Measurements from ENCODE around the gene NUCB1.

Gene NUCB1

DNA sequence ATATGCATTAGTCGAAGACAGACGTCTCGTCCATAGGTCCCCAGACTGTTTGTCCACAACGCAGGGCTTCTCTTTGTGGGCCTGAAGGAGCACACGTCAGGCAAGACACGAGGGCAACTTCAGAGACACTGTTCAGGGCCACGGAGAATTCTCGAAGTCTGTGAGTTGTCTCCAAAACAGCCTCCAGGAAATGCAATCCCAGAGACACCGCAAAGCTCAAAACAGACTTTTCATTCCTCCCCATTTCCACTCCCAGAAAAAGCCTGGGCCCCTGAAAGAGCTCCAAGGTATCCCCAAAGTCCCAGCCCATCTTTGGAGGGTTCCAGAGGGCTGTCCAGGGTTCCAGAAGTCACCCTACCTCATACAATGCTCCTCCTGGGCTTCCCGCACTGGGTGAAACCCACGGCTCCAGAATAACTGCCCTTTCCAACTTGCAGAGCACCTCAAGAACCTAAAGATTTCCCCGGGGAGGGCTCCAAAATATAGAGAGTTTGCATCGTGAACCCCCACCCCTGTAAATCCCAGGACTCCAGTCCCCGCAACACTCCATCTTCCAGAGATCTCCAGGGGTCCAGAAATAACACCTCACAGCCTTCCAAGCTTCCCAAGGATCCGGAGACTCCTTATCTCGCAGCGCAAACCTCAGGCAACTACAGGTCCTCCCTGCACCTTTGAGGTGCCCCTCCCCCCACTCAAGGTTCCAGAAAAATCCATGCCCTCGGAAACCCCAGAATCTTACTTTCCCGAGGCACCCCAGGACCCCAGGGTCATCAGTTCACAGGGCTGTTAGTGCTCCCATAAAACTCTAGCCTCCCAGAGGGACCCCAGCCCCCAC lies 64.3 kb downstream of the NUCB1 start:
- no peak for DNase-seq

DNA sequence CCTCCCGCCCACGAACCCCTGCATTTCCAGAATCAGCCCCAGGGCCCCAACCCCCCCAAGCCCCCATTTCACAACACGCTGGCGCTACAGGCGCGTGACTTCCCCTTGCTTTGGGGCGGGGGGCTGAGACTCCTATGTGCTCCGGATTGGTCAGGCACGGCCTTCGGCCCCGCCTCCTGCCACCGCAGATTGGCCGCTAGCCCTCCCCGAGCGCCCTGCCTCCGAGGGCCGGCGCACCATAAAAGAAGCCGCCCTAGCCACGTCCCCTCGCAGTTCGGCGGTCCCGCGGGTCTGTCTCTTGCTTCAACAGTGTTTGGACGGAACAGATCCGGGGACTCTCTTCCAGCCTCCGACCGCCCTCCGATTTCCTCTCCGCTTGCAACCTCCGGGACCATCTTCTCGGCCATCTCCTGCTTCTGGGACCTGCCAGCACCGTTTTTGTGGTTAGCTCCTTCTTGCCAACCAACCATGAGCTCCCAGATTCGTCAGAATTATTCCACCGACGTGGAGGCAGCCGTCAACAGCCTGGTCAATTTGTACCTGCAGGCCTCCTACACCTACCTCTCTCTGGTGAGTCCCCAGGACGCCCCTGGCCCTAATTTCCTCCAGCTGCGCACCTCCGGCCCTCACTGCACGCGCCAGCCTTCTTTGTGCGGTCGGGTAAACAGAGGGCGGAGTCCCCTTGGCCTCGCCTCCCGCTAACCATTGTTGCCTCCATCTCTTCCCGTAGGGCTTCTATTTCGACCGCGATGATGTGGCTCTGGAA lies 65.1 kb downstream of the NUCB1 start, which contains the start of gene FTL:
FTL (plus strand) TSS at position 270 of the 766 bp plus-strand sequence; CDS start at position 469, 199 bp downstream.
- DNase-seq = peak; percentile 85

DNA sequence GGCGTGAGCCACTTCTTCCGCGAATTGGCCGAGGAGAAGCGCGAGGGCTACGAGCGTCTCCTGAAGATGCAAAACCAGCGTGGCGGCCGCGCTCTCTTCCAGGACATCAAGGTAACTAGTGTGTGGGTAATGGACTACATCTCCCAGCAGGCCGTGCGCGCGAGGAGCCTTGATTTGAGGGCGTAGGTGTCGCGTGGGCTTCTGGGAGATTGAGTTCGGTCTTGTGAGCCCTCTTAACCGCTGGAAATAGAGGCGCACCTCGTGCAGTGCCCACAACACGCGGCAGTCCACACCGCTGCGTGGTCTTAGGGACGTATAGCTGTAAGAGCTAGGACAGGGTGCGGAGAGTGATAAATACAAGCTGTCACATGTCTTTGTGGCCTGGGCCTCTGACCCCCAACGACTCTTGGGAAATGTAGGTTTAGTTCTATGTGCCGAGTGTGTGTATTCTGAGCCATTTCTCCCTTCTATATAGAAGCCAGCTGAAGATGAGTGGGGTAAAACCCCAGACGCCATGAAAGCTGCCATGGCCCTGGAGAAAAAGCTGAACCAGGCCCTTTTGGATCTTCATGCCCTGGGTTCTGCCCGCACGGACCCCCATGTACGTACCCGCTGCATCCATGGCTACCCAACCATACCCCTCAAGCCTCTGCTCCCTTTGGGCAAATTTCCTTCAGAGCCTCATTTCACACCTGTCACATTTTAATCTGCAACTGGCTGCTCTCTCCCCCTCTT lies 65.9 kb downstream of the NUCB1 start:
- DNase-seq = peak; percentile 80

DNA sequence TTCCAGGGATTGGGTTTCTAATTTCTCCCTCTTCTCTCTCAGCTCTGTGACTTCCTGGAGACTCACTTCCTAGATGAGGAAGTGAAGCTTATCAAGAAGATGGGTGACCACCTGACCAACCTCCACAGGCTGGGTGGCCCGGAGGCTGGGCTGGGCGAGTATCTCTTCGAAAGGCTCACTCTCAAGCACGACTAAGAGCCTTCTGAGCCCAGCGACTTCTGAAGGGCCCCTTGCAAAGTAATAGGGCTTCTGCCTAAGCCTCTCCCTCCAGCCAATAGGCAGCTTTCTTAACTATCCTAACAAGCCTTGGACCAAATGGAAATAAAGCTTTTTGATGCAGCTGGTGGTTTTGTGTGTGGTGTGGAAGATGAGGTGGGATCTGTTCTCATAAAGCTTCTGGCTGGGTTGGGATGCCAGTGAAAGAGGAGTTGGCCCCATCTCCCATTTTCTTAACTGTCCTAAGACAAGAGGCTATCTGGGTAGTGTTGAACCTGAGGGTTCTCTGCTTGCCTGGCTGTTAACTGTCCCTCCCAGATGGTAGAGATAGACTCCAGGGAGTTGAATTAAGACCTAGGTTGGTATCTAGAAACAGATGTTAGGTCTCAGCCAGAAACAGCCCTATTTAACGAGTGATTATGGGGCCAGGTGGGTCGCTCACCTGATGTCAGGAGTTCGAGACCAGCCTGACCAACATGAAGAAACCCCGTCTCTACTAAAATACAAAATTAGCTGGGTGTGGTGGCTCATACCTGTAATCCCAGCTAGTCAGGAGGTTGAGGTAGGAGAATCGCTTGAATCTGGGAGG lies 66.6 kb downstream of the NUCB1 start:
- no peak for DNase-seq

DNA sequence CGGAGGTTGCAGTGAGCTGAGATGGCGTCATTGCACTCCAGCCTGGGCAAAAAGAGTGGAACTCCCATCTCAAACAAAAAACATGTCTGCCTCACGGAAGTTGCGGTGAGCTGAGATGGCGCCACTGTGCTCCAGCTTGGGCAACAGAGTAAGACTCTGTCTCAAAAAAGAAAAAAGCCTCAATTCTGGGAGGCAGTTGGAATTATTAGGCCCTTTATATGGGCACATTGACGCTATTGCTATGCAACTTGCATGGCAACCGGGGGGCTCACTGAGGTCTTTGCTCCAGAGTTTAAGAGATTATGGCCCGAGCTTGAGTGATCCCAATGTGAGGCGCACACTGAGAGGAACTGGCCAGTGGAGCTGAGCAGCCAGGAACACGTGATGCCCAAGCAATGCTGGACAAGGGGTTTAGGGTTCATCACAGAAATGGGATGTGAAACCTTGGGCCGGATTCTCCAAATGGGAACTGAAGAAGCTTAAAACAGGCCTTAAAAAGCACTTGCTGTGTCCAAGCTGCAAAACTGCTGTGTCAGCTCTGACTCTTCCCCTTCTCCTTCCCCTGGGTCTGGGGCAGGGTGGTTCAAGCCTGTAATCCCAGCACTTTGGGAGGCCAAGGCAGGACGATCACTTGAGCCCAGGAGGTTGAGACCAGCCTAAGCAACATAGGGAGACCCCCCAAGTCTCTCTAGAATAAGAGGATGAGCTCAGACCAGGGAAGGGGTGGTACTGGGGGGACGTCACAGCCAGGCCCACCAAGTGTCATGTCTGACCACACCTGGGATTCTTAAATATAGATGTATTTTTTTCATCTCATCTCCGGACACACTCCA lies 67.5 kb downstream of the NUCB1 start:
- no peak for DNase-seq

DNA sequence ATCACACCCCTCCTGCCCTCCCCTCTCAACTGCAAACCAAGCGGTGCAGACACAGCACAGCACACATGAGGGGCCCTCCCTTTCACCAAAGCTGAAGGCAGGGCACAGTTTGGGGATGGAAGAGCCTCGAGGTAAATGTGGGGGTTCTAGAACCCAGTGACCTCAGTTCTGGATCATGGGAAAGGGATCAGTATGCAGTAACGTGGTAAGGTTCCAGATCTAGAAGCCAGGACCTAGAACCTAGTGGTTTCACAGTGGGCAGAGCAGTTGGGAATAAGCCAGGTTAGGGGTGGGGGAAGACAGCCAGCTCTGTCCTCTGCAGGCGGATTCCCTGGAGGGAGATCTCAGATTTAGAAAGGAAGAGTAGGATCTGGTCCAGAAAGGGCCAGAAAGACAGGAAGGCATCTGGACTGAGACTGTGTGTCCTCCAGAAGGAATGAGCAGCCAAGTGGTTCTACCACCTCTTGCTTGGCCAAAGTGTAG lies 68.1 kb downstream of the NUCB1 start:
- DNase-seq = no peak

DNA sequence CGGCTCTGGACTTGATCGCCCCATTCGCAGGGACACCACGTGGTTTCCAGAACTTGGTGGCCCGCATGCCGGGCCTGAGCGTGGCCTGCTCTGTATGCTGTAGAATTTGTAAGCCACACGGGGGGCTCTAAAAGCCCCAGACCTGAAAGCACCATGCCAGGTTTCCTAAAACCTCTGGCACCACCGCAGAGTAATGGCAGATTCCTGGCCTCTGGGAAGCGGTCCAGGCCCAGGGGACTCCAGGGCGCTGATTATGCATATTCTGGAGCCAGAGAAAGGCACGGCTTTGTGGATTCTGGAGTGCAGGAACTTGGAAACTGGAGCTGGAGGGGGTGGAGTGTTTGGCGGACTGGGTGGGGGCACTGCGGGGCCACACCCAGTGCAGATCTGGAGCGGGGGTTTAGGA lies 68.7 kb downstream of the NUCB1 start:
- DNase-seq = no peak

DNA sequence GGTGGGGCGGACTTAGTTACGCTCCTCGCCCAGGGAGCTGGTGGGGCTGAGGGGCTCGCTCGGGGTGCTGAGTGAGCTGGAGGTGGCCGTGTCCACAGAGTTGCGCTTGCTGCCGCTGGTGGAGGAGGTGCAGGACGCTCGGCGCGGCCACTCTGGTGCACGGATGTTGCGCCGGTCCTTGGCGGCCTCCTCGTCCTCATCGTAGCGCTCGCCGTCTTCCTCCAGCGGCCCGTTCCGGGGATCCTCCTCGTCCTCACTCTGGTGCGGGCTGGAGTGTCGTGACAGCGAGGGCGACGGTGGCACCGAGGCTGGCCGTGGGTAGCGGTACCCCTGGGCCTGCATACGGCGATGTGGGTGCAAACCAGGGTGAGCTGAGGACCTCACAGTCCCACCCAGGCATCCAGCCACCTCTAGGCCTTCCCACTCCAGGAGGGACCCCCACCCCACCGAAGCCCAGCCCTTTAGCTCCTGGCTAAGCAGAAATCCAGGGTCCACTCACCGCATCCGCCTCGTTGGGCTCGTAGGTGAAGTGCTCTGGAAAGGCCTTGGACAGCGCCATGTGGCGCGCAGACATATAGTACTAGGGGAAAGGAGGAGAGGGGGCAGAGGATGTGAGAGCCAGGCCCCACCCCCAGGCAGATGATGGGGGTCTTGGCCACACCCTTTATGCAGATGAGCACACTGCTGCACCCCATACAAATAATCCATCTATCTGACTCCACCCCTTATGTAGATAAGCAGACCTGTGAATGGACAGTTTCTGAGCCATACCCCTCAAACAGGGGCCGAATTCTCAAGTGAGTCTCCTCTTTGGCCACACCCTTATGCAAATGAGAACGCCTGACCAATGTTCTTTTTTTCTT lies 69.4 kb downstream of the NUCB1 start:
- no peak for DNase-seq

DNA sequence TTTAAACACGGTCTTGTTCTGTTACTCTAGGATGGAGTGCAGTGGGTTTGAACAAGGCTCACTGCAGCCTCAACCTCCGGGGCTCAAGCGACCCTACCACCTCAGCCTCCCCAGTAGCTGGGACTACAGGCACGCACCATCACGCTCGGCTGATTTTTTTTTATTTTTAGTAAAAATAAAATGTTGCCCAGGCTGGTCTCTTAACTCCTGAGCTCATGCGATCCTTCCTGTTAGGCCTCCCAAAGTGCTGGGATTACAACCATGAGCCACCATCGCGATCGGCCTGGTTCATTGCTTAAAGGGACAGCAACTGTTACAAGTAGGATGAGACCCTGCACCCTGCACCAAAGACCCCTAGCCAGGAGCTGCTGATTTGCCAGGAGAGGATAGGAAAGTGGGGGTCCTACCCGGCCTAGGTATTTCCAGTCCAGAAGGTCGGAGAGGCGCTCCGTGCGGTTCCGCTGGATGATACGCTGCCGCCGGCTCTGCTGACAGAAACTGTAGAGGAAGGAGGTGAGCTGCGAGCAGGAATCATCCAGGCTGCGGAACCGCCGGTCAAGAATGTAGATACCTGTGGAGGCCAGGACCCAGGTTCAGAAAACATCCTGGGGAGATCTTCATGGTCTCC lies 70.1 kb downstream of the NUCB1 start:
- no peak for DNase-seq

DNA sequence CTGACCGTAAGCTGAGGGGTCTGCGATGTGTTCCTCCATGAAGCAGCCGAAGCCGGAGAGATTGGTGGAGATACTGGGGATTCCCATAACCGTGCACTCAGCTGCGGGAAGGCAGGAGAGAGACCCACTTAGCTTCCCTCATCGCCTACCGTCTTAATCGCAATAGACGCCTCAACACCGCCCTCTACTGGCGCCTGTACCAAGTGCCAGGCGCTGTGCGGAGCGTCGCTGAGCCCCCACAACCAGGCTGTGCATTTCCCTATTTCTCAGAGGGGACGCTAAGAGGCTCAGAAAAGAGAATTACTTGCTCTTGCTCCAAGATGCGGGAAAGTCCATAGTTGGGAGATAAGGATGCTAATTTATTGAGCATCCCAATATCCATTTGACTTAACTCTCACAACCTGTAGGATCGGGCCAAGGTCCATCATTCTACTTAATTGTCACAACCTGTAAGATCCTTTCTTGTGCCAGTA lies 70.8 kb downstream of the NUCB1 start:
- DNase-seq = peak; percentile 62
